Measurements from ENCODE around the gene EHBP1.

The EHBP1 gene

DNA sequence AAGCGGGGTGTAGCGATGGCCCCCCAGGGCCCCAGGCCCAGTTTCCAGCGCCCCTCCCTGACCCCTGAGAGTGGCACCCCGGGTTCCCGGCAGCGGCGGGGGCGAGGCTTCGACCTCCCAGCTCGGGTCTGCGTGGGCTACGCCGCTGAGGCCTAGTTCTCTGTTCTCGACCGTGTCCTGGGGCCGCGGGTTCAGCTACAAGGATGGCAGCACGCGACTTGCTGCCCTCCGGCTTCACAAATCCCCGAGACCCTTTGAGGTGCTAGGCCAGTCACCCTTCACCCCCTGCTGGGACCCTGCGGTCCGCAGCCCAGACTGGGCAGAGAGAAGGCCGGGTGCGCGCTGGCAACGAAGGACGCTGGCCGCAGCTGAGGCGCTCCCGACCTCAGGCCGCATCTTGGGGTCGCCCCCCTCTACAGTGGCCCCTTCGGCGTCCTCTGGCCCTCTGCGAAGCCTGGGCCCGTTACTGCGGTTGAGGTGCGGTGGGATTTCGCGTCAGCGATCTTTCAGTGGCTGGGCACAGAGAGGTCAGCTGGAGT is 346.4 kb downstream of the EHBP1 start:
- TF ChIP-seq, protein P1, sequence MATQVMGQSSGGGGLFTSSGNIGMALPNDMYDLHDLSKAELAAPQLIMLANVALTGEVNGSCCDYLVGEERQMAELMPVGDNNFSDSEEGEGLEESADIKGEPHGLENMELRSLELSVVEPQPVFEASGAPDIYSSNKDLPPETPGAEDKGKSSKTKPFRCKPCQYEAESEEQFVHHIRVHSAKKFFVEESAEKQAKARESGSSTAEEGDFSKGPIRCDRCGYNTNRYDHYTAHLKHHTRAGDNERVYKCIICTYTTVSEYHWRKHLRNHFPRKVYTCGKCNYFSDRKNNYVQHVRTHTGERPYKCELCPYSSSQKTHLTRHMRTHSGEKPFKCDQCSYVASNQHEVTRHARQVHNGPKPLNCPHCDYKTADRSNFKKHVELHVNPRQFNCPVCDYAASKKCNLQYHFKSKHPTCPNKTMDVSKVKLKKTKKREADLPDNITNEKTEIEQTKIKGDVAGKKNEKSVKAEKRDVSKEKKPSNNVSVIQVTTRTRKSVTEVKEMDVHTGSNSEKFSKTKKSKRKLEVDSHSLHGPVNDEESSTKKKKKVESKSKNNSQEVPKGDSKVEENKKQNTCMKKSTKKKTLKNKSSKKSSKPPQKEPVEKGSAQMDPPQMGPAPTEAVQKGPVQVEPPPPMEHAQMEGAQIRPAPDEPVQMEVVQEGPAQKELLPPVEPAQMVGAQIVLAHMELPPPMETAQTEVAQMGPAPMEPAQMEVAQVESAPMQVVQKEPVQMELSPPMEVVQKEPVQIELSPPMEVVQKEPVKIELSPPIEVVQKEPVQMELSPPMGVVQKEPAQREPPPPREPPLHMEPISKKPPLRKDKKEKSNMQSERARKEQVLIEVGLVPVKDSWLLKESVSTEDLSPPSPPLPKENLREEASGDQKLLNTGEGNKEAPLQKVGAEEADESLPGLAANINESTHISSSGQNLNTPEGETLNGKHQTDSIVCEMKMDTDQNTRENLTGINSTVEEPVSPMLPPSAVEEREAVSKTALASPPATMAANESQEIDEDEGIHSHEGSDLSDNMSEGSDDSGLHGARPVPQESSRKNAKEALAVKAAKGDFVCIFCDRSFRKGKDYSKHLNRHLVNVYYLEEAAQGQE (IDR thresholded peaks at IDR 0.05; ENCODE audit: insufficient read depth in 1 of 2, low read depth in 2 of 2, low read length in 2 of 2): no peak
- TF ChIP-seq FOXP2 (optimal IDR thresholded peaks at IDR 0.05; ENCODE audit: borderline replicate concordance, extremely low read depth, extremely low read length, insufficient read depth) (no peak), SIN3A (IDR thresholded peaks at IDR 0.05; ENCODE audit: borderline replicate concordance, insufficient read depth, low read length) (no peak), TAF1 (IDR thresholded peaks at IDR 0.05; ENCODE audit: borderline replicate concordance, insufficient read depth, low read length) (no peak)

DNA sequence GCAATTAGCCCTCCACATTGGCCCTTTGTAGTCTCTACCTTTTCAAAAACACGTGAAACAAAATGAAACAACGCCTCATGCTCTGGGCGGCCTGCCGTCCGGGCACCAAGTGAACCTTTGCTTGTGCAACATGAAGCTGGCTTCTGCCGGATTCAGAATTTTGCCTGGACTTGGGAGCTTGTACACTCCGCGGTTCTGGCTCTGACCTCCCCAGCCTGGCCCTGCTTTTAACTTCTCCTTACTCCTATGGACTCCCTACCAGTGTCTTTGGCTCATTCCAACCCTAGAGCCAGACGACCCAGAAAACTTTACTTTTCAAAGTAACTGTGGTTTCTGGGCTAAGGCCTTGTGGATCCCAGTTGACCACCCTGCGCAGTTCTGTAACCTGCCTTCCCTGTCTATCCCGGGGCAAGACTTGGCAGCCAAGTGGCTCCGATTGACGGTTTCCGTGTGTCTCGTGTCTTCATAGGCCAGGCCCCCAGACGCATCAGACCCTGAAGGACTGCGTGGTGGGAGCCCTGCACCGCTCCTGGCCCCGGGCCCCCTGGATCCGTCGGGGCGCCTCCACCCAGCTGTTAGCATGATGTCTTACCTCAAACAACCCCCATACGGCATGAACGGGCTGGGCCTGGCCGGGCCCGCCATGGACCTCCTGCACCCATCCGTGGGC is 347.0 kb downstream of the EHBP1 start:
- no peak for TF ChIP-seq TAF1 (IDR thresholded peaks at IDR 0.05; ENCODE audit: borderline replicate concordance, insufficient read depth, low read length)

DNA sequence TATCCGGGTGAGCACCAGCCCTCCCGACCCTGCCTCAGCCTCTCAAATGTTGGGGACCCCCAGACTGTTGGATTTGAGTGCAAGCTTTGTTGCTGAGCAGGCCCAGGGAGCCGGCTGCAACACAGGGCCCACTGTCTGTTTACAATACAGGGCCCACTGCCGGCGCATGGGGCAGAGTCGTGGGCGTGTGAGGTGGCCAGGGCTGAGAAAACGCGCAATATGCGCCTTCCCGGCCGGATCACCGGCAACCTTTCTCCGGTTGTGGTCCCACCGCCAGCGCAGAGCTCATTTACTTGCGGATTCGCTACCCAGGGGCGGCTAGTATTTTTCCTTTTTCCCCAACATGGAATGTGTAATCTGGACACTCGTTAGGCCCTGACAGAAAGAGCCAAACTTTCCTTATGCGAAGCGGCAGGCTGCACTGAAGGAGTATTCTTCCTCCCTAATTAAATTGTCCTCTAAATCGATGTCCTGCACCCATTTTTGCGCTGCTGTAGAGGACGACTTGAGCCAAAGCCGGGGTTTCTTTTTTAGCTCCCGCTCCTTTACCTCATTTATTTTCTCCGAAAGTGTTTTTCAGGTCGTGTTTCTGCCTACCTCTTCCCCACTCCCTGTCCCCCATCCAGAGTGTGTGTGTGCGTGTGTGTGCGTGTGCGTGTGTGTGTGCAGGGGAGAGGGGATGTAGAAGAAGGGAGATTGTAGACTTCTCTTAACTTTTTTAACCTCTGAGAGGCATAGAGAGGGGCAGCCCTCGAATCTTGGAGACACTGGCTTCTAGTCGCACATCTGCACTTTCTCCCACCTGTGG is 347.8 kb downstream of the EHBP1 start:
- TF ChIP-seq, protein P1 (IDR thresholded peaks at IDR 0.05; ENCODE audit: insufficient read depth in 1 of 2, low read depth in 2 of 2, low read length in 2 of 2): no peak
- TF ChIP-seq POLR2AphosphoS5 (IDR thresholded peaks at IDR 0.05; ENCODE audit: low read depth, low read length): no peak
- no peak for TF ChIP-seq TAF1 (IDR thresholded peaks at IDR 0.05; ENCODE audit: borderline replicate concordance, insufficient read depth, low read length)
- TF ChIP-seq SIN3A (IDR thresholded peaks at IDR 0.05; ENCODE audit: borderline replicate concordance, insufficient read depth, low read length): no peak
- TF ChIP-seq FOXP2 (optimal IDR thresholded peaks at IDR 0.05; ENCODE audit: borderline replicate concordance, extremely low read depth, extremely low read length, insufficient read depth): no peak

DNA sequence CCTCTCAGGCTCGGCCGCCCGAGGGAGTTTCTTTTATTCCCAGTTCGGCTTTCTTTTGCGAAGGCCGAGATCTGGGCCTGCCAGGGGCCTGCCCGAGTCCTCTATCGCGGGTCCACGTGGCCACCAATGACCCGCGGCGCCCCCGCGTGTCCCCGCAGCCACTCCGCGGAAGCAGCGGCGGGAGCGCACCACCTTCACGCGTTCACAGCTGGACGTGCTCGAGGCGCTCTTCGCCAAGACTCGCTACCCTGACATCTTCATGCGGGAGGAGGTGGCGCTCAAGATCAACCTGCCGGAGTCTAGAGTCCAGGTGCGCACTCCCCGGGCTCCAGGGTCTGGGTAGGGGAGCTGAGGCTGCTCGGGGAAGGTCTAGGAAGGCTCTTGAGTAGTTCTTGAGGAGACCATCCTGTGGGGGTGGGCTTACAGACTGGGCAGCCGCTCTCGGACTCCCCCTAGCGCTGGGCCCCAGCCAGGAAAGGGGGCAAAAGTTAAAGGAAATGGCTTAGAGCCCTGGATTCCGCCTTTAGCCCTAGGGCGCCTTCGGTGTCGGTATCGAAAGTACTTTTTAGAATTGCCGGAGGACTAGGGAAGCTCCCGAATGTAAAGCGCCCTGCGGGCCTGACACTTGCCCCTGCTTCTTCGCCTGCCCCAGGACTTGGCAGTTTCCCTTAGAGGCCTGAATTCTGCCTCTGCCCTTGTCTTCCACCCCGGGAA is 348.5 kb downstream of the EHBP1 start:
- TF ChIP-seq SIN3A (IDR thresholded peaks at IDR 0.05; ENCODE audit: borderline replicate concordance, insufficient read depth, low read length) (no peak), POLR2AphosphoS5 (IDR thresholded peaks at IDR 0.05; ENCODE audit: low read depth, low read length) (no peak), TAF1 (IDR thresholded peaks at IDR 0.05; ENCODE audit: borderline replicate concordance, insufficient read depth, low read length) (no peak), FOXP2 (optimal IDR thresholded peaks at IDR 0.05; ENCODE audit: borderline replicate concordance, extremely low read depth, extremely low read length, insufficient read depth) (no peak)
- TF ChIP-seq, protein P1 (IDR thresholded peaks at IDR 0.05; ENCODE audit: insufficient read depth in 1 of 2, low read depth in 2 of 2, low read length in 2 of 2): no peak

DNA sequence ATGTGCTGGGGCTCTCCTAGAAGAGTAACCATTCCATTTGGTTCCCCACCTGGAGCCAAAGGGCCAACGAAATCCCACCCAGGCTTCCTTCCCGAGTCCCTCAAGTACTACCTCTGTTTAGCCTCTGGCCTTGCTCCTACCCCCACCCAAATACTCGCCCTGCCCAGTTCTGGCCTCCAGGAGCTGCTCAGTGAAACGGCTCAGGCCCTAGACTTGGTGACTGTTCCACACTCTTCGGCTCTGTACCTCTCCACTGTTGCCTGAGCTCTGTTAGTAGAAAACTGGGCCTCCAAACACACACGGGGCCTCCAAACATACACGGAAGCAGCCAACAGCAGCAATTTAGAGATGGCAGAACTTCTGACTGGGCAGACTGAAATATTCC is 349.3 kb downstream of the EHBP1 start:
- TF ChIP-seq, protein P1 (IDR thresholded peaks at IDR 0.05; ENCODE audit: insufficient read depth in 1 of 2, low read depth in 2 of 2, low read length in 2 of 2): no peak
- no peak for TF ChIP-seq FOXP2 (optimal IDR thresholded peaks at IDR 0.05; ENCODE audit: borderline replicate concordance, extremely low read depth, extremely low read length, insufficient read depth)
- TF ChIP-seq POLR2AphosphoS5 (IDR thresholded peaks at IDR 0.05; ENCODE audit: low read depth, low read length): no peak
- TF ChIP-seq SIN3A (IDR thresholded peaks at IDR 0.05; ENCODE audit: borderline replicate concordance, insufficient read depth, low read length): no peak
- TF ChIP-seq TAF1 (IDR thresholded peaks at IDR 0.05; ENCODE audit: borderline replicate concordance, insufficient read depth, low read length): no peak
